Panc1 (cell line): ENCODE results near the gene SHISA9.

Experiments used
- CTCF ChIP-seq: fragments of 450-650 bp; IDR thresholded peaks from 2 replicates; pipeline ENCODE4 v1.5.1; 2017; ENCODE audit warnings: mild to moderate bottlenecking
- POLR2AphosphoS5 ChIP-seq: IDR thresholded peaks from 2 replicates; pipeline ENCODE4 v1.6.1; 2012; ENCODE audit warnings: mild to moderate bottlenecking, low read depth, low read length, moderate library complexity
- REST ChIP-seq, 2 experiments: IDR thresholded peaks; 2 replicates each; pipeline ENCODE4 v1.6.1; 2011 to 2012; ENCODE audit warnings: low read depth in 2 of 2, control low read depth in 1 of 2, low read length in 1 of 2, mild to moderate bottlenecking in 1 of 2, moderate library complexity in 1 of 2; ENCODE audit not compliant: insufficient read depth in 1 of 2
- SIN3A ChIP-seq: IDR thresholded peaks from 2 replicates; pipeline ENCODE4 v1.6.1; 2012; ENCODE audit warnings: low read depth, mild to moderate bottlenecking, low read length, moderate library complexity, borderline replicate concordance; ENCODE audit not compliant: insufficient read depth
- TCF7L2 ChIP-seq: IDR thresholded peaks from 2 replicates; pipeline ENCODE4 v1.6.1; 2011; ENCODE audit warnings: mild to moderate bottlenecking, low read depth, low read length, inconsistent platforms

- no peak for TF ChIP-seq POLR2AphosphoS5
- TF ChIP-seq CTCF, result no peak
- no peak for TF ChIP-seq REST (IDR thresholded peaks at IDR 0.05; ENCODE audit: insufficient read depth in 1 of 2, low read depth in 2 of 2, low read length in 1 of 2)
- no peak for TF ChIP-seq TCF7L2
- no peak for TF ChIP-seq SIN3A
Measured at GRCh38 chr16:13127144-13127543, 225.7 kb downstream of the SHISA9 start.
